Cardiac muscle cell (in vitro differentiated cells and primary cell): ENCODE data around the gene MPZL2. TPM values are rescaled to one million over a fixed set of nuclear protein-coding genes. Genes with fewer than 3 reads are reported as not detected.
A peak's percentile ranks its signal among the peaks of the same experiment; 100 is the strongest.

ENCODE experiments used
- DNase-seq, 2 donors: peaks; one replicate each; pipeline versions ENCODE4 v3.0.0 to v3.0.0-alpha.2; 2010 to 2017; ENCODE audit warnings: low read depth in 1 of 2, low spot score in 1 of 2
- H3K27ac ChIP-seq: fragments of 200-600 bp; sonication (generic); 2 replicates; pipeline ENCODE4 v1.5.1; 2016
- H3K27me3 ChIP-seq: fragments of 200-600 bp; sonication (generic); 2 replicates; pipeline ENCODE4 v1.6.0; 2016; ENCODE audit warnings: control low read depth
- H3K36me3 ChIP-seq: fragments of 200-600 bp; sonication (generic); 2 replicates; pipeline ENCODE4 v1.5.1; 2016; ENCODE audit warnings: control low read depth
- H3K4me1 ChIP-seq: fragments of 200-600 bp; sonication (generic); 2 replicates; pipeline ENCODE4 v1.8.1; 2017; ENCODE audit warnings: low read depth, mild to moderate bottlenecking, mixed run types
- H3K4me3 ChIP-seq: fragments of 200-600 bp; sonication (generic); 2 replicates; pipeline ENCODE4 v1.5.1; 2016; ENCODE audit warnings: mild to moderate bottlenecking
- H3K9me3 ChIP-seq: fragments of 200-600 bp; sonication (generic); 2 replicates; pipeline ENCODE4 v1.5.1; 2017; ENCODE audit warnings: low read depth, mild to moderate bottlenecking, control low read depth
- polyA plus RNA-seq: library from polyadenylated mRNA; unstranded; fragments of >200 nt; fragmentation: Nextera tagmentation; extraction: Ambion mirVana; gene quantifications from 2 replicates; pipeline ENCODE4 v1.2.1, GENCODE V29; 2016
- total RNA-seq: library from RNA; depleted of rRNA; stranded (reverse); fragments of >200 nt; gene quantifications from 2 replicates; pipeline ENCODE4 v1.2.3, GENCODE V29; 2016
- TF ChIP-seq, protein P1 (sequence below): IDR thresholded peaks from 2 replicates; pipeline ENCODE4 v1.5.1; 2012; ENCODE audit warnings: low read depth, mild to moderate bottlenecking, low read length

Gene MPZL2
- total and polyA plus RNA-seq, 2 experiments from 2014 or later: 0.13 TPM; not detected in 1

DNA sequence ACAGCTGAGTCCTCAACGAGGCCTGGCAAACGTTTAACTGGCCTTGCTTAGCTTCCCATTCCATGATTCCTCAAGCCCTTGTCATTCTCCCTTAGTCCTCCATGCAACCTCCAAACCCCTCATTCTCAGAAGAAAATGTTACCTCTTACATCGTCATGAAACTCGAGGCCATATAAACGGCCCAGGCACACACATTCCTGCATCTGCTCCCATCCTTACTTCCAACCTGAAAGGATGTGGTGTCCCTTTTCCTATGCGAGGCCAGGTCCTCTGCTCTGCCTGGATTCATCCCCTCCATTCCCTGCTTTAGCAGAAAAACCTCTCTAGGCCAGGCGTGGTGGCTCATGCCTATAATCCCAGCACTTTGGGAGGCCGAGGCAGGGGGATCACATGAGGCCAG is 20.9 kb downstream of the MPZL2 start:
- Histone ChIP-seq H3K36me3 (no peaks in the 10 kb centered on the region), H3K4me1 (peaks cover 4% of the 10 kb centered on the region), H3K27ac (no peak overlapping the region), H3K27me3 (peaks cover 57% of the 10 kb centered on the region), H3K4me3 (no peak overlapping the region), H3K9me3 (no peaks in the 10 kb centered on the region)
- TF ChIP-seq, protein P1, sequence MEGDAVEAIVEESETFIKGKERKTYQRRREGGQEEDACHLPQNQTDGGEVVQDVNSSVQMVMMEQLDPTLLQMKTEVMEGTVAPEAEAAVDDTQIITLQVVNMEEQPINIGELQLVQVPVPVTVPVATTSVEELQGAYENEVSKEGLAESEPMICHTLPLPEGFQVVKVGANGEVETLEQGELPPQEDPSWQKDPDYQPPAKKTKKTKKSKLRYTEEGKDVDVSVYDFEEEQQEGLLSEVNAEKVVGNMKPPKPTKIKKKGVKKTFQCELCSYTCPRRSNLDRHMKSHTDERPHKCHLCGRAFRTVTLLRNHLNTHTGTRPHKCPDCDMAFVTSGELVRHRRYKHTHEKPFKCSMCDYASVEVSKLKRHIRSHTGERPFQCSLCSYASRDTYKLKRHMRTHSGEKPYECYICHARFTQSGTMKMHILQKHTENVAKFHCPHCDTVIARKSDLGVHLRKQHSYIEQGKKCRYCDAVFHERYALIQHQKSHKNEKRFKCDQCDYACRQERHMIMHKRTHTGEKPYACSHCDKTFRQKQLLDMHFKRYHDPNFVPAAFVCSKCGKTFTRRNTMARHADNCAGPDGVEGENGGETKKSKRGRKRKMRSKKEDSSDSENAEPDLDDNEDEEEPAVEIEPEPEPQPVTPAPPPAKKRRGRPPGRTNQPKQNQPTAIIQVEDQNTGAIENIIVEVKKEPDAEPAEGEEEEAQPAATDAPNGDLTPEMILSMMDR: no peak
- no peak for DNase-seq

DNA sequence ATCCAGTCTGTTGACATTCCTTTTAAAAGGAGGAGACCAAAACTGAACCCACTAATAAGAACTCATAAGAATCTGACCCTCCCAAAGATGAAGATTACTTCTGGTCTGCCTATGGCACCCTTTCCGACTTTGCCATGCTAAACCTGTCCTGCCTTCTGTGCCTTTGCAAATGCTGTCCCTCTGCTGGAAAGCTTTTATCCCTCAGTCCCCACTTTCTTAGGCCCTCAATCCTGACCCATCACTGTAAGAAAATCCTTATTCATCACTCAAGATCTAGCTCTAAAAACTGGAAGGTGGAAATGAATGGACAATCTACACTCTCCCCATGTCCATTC is 22.4 kb downstream of the MPZL2 start:
- Histone ChIP-seq H3K36me3 (no peaks in the 10 kb centered on the region), H3K27me3 (peaks cover 43% of the 10 kb centered on the region), H3K27ac (no peak overlapping the region), H3K4me1 (peaks cover 4% of the 10 kb centered on the region), H3K4me3 (no peak overlapping the region), H3K9me3 (no peaks in the 10 kb centered on the region)
- TF ChIP-seq, protein P1: no peak
- no peak for DNase-seq

DNA sequence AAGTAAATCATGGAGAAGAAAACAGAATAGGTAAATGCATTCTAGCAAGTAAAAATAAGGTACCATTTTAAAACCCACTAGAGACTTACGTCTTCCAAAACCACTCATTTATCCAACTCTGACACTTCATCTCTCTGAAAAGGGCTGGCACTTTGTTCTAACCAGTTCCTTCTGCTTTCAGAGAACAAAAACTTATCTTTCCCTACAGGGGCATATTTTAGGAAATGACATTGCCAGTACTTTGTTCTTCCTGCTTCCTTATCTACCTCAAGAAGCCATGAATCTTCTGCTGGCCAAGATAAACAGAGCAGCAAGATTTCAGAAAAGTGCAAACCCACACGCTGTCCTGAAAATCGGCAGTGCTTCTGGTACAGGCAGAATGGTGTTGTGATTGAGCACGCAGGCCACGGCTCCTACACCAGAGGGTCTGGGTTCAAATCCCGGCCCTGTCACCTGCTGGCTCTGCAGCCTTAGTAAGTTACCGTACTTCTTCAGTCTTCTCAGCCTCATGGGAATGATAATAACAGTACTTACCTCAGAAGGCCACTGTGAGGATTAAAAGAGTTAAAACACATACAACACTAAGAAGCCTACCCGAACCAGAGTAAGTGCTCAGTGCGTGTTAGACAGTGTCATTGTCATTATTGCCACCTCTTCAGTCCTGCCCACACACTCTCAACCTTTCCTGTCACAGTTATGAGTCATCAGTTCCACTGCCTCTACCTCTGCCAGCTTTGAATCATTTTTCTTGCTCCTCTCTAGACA is 22.9 kb downstream of the MPZL2 start:
- DNase-seq: peak in 1 of 2 donors; percentile 32
- H3K27ac ChIP-seq: no peak overlapping the region
- H3K27me3 ChIP-seq: peaks cover 42% of the 10 kb centered on the region
- H3K4me3 ChIP-seq: no peak overlapping the region
- H3K9me3 ChIP-seq: no peaks in the 10 kb centered on the region
- peaks cover 4% of the 10 kb centered on the region for H3K4me1 ChIP-seq
- no peaks in the 10 kb centered on the region for H3K36me3 ChIP-seq
- TF ChIP-seq, protein P1: no peak

DNA sequence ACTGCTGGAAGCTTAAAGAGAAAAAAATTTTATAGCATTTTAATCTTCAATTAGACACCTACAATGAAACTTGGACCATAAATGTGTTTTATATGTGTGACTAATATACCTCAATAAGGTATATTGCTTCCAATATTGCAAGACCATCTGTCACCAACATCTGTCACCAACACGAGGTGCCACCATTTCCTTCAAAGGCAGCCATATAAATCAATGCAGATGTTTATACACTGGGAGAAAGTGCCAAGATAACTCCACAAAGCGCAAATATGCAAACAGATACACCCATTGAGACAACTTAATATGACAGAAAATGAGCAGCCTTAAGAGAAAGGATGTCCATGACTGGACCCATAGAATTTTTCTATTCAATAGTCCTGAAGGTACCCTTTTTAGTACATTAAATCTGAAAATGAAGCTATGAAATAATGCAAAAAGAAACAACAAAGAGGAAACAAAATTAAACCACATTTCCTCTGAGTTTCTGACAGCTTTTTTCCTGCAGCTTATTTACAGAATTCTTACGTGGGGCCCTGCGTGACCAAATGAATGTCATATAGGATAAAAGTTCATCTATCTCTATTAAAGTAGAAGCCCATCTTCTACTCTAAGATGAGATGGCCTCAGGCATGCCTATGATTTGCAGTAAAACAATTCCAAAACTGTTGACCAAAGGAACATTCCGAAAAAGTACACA is 24.4 kb downstream of the MPZL2 start:
- Histone ChIP-seq H3K27ac (no peak overlapping the region), H3K9me3 (no peaks in the 10 kb centered on the region), H3K36me3 (no peaks in the 10 kb centered on the region), H3K27me3 (peaks cover 43% of the 10 kb centered on the region), H3K4me1 (peaks cover 4% of the 10 kb centered on the region), H3K4me3 (no peak overlapping the region)
- TF ChIP-seq, protein P1: no peak
- DNase-seq: no peak

DNA sequence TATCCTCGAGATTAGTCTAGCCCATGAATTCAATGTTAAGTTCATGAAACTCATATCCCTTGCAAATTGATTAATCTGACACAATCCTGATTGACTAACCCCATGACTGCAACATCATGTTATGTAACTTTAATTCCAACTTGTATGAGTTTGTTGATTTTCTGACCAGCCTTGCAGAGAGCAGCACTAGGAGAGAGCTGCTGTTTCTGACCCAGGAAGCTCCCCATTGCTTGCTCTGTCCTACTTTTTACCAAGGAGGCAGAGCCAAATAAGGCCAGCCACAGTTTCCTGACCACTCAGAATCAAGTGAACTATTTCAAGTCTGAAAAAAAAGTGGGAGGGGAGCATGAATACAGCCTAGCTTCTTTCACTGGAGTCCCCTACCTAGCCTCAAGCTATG is 25.2 kb downstream of the MPZL2 start:
- Histone ChIP-seq H3K4me1 (peaks cover 4% of the 10 kb centered on the region), H3K4me3 (no peak overlapping the region), H3K9me3 (no peaks in the 10 kb centered on the region), H3K27ac (no peak overlapping the region), H3K27me3 (peaks cover 41% of the 10 kb centered on the region), H3K36me3 (no peaks in the 10 kb centered on the region)
- DNase-seq: peak in 1 of 2 donors; percentile 32
- TF ChIP-seq, protein P1: no peak
